ENCODE data around the gene ANKDD1A.
A peak's percentile ranks its signal among the peaks of the same experiment; 100 is the strongest.

The ANKDD1A gene

DNA sequence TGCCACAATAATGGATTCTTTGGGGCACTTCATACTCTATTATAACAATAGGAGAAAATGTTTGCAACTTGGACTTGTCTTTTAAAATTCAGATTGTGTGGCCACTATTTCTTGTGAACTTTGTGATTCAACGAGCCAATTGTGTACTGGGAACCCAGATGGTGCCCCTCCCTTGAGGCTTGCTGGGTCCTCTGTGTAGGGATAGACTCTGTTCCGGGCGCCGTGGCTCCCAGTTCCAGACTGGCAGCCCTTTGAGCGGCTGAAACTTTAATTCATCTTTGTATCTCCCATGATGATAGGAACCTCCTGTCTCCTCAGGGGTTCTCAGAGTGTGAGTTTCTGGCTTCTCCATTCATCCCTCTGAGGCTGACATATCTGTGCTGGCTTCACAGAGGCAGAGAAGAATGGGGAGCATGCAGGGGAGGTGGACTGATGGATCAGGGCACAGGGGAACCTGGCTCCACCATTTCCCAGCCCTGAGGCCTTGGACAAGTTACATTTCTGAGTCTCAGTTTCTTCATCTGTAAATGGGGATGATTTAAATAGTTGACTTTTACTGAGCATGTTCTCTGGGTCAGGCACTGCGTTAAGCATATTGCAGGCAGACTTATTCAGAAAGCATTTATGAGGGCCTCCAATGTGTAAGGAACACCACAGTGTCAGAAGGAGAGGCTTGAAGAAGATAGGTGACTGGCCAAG is 15.2 kb upstream of the ANKDD1A start:
- DNase-seq: no peak

- DNase-seq: no peak
These were observed 14.2 kb upstream of the ANKDD1A start for GRCh38 chr15:64897345-64897985.

DNA sequence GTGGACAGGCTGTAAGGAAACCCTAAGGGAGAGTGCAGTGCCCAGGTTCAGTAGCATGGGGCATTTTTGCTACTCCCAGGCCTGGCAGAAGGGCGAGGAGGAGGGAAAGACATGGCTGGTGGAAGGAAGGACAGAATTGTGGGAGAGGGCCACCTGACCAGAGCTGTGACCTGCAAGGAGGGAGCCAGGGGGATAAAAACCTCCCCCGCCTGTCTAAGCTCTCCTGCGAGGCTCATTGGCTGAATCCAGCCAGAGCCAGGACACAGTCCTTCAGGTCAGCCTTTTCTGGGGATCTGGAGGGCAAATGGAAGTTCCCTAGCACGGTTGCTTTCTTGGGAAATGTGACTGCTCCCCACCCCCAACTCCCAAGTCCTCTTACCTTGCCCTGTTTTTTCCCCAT is 13.3 kb upstream of the ANKDD1A start:
- DNase-seq: no peak

DNA sequence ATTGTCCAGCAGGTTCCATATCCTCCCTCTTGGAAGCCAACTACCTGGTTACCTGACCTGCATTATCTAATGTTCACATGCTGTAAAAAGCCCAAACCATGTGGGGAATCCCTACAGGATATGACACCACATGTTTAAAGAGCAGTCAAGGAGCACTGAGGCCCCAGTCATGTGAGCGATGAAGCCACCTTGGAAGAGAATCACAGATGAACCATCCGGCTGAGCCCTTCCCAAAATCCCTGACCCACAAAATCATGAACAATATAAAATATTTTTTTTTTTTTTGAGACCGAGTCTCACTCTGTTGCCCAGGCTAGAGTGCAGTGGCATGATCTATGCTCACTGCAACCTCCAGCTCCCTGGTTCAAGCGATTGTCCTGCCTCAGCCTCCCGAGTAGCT is 10.6 kb upstream of the ANKDD1A start:
- DNase-seq: no peak

GRCh38 chr15:64901914-64902313 is 9.8 kb upstream of the ANKDD1A start:
- DNase-seq: no peak

DNA sequence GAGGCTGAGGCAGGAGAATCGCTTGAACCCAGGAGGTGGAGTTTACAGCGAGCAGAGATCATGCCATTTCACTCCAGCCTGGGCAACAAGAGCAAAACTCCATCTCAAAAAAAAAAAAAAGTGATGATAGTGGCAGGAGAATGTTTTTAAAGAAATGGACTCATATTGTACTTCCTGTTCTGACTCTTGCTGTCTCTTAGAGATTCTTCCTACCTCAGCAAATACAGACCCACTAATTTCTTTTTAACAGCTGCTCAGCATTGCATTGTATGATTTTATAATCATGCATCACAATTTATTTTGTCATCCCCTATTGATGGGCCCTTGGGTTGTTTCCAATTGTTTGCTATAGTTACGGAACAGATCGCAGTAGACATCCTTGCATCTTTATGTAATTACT is 8.8 kb upstream of the ANKDD1A start:
- DNase-seq: no peak

GRCh38 chr15:64903326-64903950 is 8.3 kb upstream of the ANKDD1A start:
- no peak for DNase-seq

- DNase-seq: no peak
These were observed 7.5 kb upstream of the ANKDD1A start for GRCh38 chr15:64904189-64904588.

GRCh38 chr15:64905119-64905831 is 6.4 kb upstream of the ANKDD1A start:
- DNase-seq: peak; percentile 63

GRCh38 chr15:64905941-64906340 is 5.8 kb upstream of the ANKDD1A start:
- no peak for DNase-seq

DNA sequence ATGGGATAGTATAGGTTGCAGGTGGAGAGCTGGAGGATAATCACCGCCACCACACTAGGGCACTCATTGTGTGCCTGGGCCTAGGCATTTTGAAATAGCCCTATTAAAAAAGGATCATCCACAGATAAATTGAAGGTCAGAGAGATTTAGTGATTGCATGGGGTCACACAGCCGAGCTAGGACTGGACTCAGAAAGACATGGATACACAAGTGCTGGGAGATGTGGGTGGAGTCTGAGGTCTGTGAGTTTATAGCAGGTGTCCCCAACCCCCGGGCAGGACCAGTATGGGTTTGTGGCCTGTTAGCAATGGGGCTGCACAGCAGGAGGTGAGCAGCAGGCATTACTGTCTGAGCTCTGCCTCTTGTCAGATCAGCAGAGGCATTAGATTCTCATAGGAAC is 5.3 kb upstream of the ANKDD1A start:
- no peak for DNase-seq

GRCh38 chr15:64907991-64908390 is 3.7 kb upstream of the ANKDD1A start:
- DNase-seq: no peak

DNA sequence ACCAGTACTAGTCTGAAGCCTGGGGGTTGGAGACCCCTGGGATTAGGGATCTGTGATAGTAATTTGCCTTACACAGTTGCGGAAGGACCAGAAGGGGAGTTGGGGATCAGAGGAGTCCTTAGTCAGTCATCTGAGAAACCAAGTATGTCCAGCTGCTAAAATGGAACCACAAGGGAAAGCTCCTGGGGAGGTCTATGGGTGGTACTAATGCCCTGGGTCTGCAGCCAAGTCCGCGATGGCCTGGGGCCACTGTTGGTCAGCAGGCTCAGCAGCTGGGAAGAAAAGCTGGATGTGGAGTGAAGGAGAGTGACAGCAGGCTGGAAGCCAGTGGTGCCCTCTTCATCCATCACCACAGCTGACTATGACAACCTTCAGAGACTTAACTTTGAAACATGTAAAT is 2.2 kb upstream of the ANKDD1A start:
- DNase-seq: no peak

GRCh38 chr15:64912379-64913325 is 950 bp downstream of the ANKDD1A start:
- DNase-seq: no peak

DNA sequence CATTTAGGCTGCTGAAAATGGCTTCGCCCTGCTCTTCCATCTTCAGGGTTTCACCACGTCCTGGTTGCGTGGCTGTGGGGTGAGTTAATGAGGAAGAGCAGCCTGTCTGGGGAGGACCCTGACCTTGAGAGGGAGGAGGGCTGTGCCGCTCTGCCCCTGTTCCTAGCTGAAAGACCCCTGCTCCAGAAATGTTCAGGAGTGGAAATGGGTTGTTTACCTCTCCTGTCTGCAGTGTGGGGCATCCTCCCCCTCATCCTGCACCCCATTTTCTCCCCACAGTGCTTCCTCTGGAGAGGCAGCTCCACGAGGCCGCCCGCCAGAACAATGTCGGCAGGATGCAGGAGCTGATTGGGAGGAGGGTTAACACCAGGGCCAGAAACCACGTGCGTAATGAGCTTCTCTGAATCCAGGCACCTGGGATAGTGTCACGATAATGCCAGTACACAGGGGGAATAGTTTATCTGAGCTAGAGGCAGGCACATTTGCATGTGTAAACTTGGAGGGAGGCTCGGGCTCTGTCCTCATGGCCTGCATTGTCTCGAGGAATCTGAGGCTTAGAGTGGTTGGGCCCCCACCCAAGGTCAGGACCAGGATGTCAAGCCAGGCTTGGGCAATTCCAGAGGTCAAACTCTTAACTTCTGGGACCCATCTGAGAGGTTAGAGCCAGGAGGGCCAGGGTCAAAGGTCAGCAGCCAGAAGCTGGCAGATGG is 4.0 kb downstream of the ANKDD1A start:
- DNase-seq: no peak

- DNase-seq: no peak
These were observed 4.7 kb downstream of the ANKDD1A start for GRCh38 chr15:64916365-64916764.

- DNase-seq: no peak
These were observed 5.5 kb downstream of the ANKDD1A start for GRCh38 chr15:64917211-64917610.

GRCh38 chr15:64919721-64920120 is 8.0 kb downstream of the ANKDD1A start:
- no peak for DNase-seq

DNA sequence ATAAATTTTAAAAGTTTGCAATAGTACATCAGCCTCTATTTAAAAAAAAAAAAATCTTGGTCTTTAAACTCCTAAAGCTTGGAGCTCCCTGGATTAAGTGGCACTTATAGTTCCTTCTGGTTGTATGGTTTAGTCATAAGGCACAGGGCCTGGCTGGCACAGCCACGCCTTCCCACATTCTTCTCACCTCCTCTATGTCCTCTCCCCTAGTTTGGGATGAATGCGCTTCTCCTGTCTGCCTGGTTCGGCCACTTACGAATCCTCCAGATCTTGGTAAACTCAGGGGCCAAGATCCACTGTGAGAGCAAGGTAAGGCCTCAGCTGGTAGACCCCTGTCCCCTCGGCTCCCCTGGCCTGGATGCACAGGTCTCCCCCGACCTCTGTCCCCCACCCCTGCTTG is 10.0 kb downstream of the ANKDD1A start:
- no peak for DNase-seq

GRCh38 chr15:64923546-64923945 is 11.8 kb downstream of the ANKDD1A start:
- no peak for DNase-seq

DNA sequence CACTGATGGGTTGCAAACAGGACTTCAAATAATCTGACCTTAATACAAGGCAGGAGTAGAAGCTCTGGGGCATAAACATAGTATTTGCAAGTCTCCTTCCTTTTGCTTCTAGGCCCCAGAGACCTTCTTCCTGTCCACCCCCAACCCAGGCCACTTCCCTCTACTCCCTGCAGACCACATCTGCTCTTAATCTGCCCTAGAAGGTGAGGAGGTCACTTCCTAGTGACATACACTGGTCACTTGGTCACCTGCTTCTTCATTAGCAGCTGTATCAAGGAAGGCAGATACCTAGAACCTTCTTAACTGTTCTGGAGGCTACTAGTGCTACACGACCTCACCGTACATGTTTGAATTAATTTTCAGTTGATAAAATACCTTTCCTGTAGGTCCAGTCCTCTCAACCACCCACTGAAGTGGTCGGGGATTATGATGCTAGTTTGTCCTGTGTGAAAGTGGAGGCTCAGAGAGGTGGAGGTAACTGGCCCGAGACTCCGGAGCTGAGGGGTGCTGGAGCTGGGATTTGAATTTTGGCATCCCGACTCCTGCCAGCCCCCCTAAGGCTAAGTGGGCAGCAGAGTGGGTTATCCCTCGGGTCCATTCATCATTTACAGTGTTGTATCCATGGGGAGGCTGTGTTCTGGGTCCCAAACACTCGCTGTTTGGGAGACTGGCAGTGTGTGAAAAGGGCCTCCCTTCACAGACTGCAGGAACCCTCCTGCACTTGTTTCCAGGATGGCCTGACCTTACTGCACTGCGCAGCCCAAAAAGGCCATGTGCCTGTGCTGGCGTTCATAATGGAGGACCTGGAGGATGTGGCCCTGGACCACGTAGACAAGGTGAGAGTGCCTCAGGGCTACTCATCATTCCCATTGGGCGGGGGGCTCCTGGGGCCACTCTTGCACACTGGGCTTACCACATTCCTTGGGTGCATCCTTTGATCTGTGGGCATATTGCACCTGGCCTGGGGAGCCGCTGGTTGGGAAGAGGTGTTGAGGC is 13.9 kb downstream of the ANKDD1A start:
- no peak for DNase-seq
